Muscle layer of colon (tissue), 2 donors: ENCODE data around the gene MAG.

Source experiments
- H3K27ac ChIP-seq: one replicate; pipeline ENCODE4 v1.7.0; 2013; ENCODE audit warnings: low read depth, mild to moderate bottlenecking, low read length, moderate library complexity
- H3K27me3 ChIP-seq, 2 donors: one replicate each; pipeline ENCODE4 v1.7.0; 2013; ENCODE audit warnings: low read length in 2 of 2, mild to moderate bottlenecking in 2 of 2; ENCODE audit not compliant: insufficient read depth in 2 of 2, control insufficient read depth in 1 of 2
- H3K36me3 ChIP-seq: one replicate; pipeline ENCODE4 v1.7.0; 2013; ENCODE audit warnings: mild to moderate bottlenecking, low read length; ENCODE audit not compliant: insufficient read depth
- H3K4me1 ChIP-seq: one replicate; pipeline ENCODE4 v1.7.0; 2013; ENCODE audit warnings: mild to moderate bottlenecking, low read length; ENCODE audit not compliant: insufficient read depth
- H3K4me3 ChIP-seq, 2 donors: one replicate each; pipeline ENCODE4 v1.7.0; 2013; ENCODE audit warnings: low read length in 2 of 2, low read depth in 1 of 2, mild to moderate bottlenecking in 1 of 2, moderate library complexity in 1 of 2
- H3K9ac ChIP-seq: one replicate; pipeline ENCODE4 v1.7.0; 2013; ENCODE audit warnings: low read length
- H3K9me3 ChIP-seq: one replicate; pipeline ENCODE4 v1.7.0; 2013; ENCODE audit warnings: mild to moderate bottlenecking, low read length
- donor health status: abdominal sarcoma.
- donor health status: Adenocarcinoma of cecum.

MAG gene

DNA sequence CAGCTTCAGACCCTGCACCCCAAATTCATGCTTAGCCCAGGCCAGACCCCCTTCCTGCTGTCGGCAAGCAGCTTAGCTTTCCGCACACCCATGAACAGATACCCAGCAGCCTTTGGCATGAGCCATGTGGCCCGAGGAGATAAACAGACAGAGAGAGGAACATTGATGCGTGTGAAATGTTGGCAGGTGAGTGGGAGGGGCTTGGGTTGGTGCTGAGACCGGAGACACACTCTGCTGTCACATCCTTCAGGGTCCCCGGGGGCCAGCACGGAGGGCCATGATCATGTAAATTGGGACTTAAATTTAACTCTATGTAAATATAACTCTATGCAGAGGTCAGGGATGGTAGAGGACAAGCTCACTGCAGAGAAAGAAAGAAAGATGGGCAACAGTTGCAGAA is 38.5 kb downstream of the MAG start:
- Histone ChIP-seq H3K27me3 (peaks cover 0 to 4% of the 10 kb centered on the region in 2 donors), H3K4me3 (no peak overlapping the region), H3K9ac (no peak overlapping the region), H3K9me3 (no peaks in the 10 kb centered on the region), H3K4me1 (no peaks in the 10 kb centered on the region), H3K27ac (no peak overlapping the region), H3K36me3 (no peaks in the 10 kb centered on the region)

DNA sequence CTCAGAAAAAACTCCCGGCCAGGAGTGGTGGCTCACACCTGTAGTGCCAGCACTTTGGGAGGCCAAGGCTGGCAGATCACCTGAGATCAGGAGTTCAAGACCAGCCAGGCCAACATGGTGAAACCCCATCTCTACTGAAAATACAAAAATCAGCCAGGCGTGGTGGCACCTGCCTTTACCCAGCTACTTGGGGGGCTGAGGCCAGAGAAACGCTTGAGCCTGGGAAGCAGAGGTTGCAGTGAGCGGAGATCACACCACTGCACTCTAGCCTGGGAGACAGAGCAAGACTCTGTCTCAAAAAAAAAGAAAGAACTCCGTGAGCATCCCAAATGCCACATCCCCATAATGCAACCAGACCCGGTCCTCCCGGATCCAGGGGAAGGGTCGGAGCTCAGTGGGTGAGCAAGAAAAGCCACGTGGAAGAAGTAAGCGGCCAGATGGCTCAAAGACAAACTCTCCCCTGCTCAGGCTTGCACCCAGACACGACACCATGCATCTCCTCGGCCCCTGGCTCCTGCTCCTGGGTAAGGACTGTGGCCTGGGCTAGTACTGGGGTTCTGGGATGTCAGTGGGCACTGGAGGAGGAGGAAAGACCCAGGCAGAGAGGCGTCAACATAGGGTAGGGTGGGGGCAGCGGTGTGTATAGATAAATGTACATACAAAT is 39.7 kb downstream of the MAG start:
- no peak overlapping the region for H3K4me3 ChIP-seq
- no peaks in the 10 kb centered on the region for H3K9me3 ChIP-seq
- peaks cover 0 to 4% of the 10 kb centered on the region in 2 donors for H3K27me3 ChIP-seq
- no peaks in the 10 kb centered on the region for H3K4me1 ChIP-seq
- H3K36me3 ChIP-seq: no peaks in the 10 kb centered on the region
- H3K27ac ChIP-seq: no peak overlapping the region
- H3K9ac ChIP-seq: no peak overlapping the region

DNA sequence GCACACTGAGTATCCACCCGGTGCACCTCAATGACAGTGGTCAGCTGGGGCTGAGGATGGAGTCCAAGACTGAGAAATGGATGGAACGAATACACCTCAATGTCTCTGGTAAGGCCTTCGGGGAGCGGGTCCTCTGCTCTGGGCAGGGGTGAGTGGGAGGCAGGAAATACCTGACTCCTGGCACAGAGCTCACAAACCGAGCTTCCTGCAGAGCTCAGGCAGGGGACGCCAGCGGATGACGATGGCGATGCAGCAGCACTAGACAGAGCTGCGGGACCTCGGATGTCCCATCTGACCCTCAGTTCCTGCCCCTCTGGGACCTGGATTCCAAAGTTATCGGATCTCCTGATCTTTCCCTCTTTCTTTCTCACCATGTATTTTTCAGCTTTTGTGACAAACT is 40.9 kb downstream of the MAG start:
- peaks cover 0 to 4% of the 10 kb centered on the region in 2 donors for H3K27me3 ChIP-seq
- no peaks in the 10 kb centered on the region for H3K36me3 ChIP-seq
- no peaks in the 10 kb centered on the region for H3K4me1 ChIP-seq
- no peaks in the 10 kb centered on the region for H3K9me3 ChIP-seq
- H3K4me3 ChIP-seq: no peak overlapping the region
- H3K9ac ChIP-seq: no peak overlapping the region
- H3K27ac ChIP-seq: no peak overlapping the region

GRCh38 chr19:35334144-35334753 is 42.3 kb downstream of the MAG start:
- Histone ChIP-seq H3K27me3 (peaks cover 0 to 4% of the 10 kb centered on the region in 2 donors), H3K9ac (no peak overlapping the region), H3K4me1 (no peaks in the 10 kb centered on the region), H3K9me3 (no peaks in the 10 kb centered on the region), H3K27ac (no peak overlapping the region), H3K36me3 (no peaks in the 10 kb centered on the region), H3K4me3 (no peak overlapping the region)

DNA sequence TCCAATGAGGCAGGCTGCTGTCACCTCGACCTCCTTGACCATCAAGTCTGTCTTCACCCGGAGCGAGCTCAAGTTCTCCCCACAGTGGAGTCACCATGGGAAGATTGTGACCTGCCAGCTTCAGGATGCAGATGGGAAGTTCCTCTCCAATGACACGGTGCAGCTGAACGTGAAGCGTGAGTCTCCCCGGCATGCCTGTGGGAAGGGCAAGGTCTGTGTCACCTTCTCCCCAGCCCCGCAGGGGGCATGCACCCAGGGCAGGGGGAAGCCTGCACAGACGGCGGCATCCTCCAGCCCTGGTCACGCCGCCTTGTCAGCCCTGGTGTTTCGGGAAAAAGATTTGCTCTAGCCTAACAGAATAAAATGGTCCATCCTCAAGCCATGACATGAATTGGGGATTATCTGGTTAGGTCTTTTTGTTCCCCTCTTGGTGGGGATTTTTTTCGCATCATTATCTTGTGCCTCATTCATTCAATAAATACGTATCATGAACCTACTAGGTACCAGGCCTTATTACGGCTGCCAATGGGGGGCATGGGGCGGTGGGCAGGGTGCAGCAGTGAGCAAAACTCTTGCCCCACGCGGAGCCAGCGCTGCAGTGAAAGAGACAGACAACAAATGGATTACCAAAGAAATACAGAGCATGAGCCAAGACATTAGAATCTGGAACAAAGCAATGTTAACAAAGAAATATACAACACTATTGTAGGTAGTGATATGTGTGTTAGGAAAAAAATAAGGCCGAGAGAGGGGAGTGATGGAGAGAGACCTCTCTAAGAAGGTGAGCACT is 44.4 kb downstream of the MAG start:
- no peaks in the 10 kb centered on the region for H3K4me1 ChIP-seq
- no peak overlapping the region for H3K4me3 ChIP-seq
- H3K27me3 ChIP-seq: no peaks in the 10 kb centered on the region
- no peak overlapping the region for H3K9ac ChIP-seq
- H3K9me3 ChIP-seq: no peaks in the 10 kb centered on the region
- no peaks in the 10 kb centered on the region for H3K36me3 ChIP-seq
- H3K27ac ChIP-seq: no peak overlapping the region

DNA sequence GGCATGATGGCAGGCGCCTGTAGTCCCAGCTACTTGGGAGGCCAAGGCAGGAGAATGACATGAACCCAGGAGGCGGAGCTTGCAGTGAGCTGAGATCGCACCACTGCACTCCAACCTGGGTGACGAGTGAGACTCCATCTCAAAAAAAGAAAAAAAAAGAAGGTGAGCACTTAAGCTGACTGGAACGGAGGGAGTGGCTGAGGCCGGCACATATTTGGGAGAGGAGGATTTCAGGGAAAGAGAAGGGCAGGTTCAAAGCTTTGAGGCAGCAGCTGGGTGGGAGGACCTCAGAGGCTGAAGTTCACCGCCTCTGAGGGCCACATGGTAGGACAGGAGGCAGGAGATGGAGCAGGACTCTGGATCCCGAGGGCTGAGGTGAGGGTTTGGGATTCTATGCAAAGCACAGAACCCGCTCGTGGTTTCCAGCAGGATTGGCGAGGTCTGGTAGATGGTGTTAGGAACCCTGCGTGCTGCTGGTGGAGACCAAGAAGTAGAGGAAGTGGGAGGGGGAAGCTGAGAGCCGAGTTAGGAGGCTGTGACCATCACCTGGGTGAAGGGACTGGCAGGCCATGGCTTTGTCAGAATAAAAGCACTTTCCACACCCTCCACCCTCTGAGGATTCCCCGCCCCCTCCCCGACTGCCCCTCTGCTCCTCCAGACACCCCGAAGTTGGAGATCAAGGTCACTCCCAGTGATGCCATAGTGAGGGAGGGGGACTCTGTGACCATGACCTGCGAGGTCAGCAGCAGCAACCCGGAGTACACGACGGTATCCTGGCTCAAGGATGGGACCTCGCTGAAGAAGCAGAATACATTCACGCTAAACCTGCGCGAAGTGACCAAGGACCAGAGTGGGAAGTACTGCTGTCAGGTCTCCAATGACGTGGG is 45.4 kb downstream of the MAG start:
- Histone ChIP-seq H3K36me3 (no peaks in the 10 kb centered on the region), H3K4me3 (no peak overlapping the region), H3K9ac (no peak overlapping the region), H3K27ac (no peak overlapping the region), H3K9me3 (no peaks in the 10 kb centered on the region), H3K27me3 (no peaks in the 10 kb centered on the region), H3K4me1 (no peaks in the 10 kb centered on the region)

GRCh38 chr19:35337984-35338296 is 46.0 kb downstream of the MAG start:
- no peaks in the 10 kb centered on the region for H3K4me1 ChIP-seq
- no peak overlapping the region for H3K9ac ChIP-seq
- no peak overlapping the region for H3K27ac ChIP-seq
- no peak overlapping the region for H3K4me3 ChIP-seq
- H3K27me3 ChIP-seq: no peaks in the 10 kb centered on the region
- no peaks in the 10 kb centered on the region for H3K36me3 ChIP-seq
- H3K9me3 ChIP-seq: no peaks in the 10 kb centered on the region

GRCh38 chr19:35340431-35340830 is 48.5 kb downstream of the MAG start:
- peaks cover 0 to 4% of the 10 kb centered on the region in 2 donors for H3K27me3 ChIP-seq
- H3K9me3 ChIP-seq: no peaks in the 10 kb centered on the region
- H3K4me3 ChIP-seq: no peak overlapping the region
- H3K9ac ChIP-seq: no peak overlapping the region
- H3K27ac ChIP-seq: no peak overlapping the region
- no peaks in the 10 kb centered on the region for H3K4me1 ChIP-seq
- H3K36me3 ChIP-seq: no peaks in the 10 kb centered on the region

GRCh38 chr19:35341006-35341405 is 49.0 kb downstream of the MAG start:
- Histone ChIP-seq H3K36me3 (no peaks in the 10 kb centered on the region), H3K27ac (no peak overlapping the region), H3K9me3 (no peaks in the 10 kb centered on the region), H3K9ac (no peak overlapping the region), H3K4me1 (no peaks in the 10 kb centered on the region), H3K4me3 (no peak overlapping the region), H3K27me3 (peaks cover 0 to 4% of the 10 kb centered on the region in 2 donors)

DNA sequence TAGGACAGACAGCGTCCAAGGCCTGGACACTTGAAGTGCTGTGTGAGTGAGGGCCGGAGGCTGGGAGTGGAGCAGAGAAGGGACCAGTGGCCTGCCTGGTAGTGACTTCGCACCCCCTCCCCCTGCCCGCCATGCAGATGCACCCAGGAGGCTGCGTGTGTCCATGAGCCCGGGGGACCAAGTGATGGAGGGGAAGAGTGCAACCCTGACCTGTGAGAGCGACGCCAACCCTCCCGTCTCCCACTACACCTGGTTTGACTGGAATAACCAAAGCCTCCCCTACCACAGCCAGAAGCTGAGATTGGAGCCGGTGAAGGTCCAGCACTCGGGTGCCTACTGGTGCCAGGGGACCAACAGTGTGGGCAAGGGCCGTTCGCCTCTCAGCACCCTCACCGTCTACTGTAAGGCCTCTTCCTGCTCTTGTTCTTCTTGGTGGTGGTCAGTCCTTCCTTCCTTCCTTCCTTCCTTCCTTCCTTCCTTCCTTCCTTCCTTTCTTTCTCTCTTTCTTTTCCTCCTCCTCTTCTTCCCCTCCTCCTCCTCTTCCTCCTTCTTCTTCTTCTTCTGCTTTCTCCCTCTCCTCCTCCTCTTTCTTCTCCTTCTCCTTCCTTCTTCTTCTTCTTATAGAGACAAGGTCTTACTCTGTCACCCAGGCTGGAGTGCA is 49.7 kb downstream of the MAG start:
- H3K36me3 ChIP-seq: no peaks in the 10 kb centered on the region
- no peaks in the 10 kb centered on the region for H3K9me3 ChIP-seq
- H3K4me1 ChIP-seq: no peaks in the 10 kb centered on the region
- H3K27me3 ChIP-seq: peaks cover 0 to 4% of the 10 kb centered on the region in 2 donors
- H3K9ac ChIP-seq: no peak overlapping the region
- H3K27ac ChIP-seq: no peak overlapping the region
- H3K4me3 ChIP-seq: no peak overlapping the region

DNA sequence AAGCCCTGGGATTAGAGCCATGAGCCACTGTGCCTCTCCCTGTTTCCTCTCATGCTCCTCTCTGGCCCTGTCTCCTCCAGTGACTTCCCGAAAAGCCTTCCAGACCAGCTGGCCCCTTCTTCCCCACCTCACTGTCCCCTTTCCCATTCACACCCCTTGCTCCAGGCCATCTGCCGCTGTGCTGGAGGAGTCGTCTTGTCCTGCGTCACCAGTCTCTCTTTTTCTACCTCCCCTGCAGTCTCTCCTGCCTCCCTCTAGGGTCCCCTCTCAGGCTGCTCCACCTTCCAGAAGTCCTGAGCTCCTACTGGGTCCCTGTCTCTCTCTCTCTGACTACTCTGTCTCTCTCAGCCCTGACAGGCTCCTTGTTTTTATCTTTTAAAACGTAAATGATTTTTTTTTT is 50.5 kb downstream of the MAG start:
- Histone ChIP-seq H3K36me3 (no peaks in the 10 kb centered on the region), H3K4me1 (no peaks in the 10 kb centered on the region), H3K9ac (no peak overlapping the region), H3K9me3 (no peaks in the 10 kb centered on the region), H3K27ac (no peak overlapping the region), H3K4me3 (no peak overlapping the region), H3K27me3 (peaks cover 0 to 4% of the 10 kb centered on the region in 2 donors)
